GM19372 (cell line): ENCODE measurements around the gene KRTCAP3.
"Not testable (repeated sequence)": the region's sequence is repeated elsewhere in the genome, so short reads cannot be mapped to it uniquely, and the experiment has no call there.

Source experiments
- ATAC-seq: cut with Tn5 transposase; IDR thresholded peaks from one replicate; pipeline ENCODE4 v1.9.1; 2021; ENCODE audit warnings: mild to moderate bottlenecking, low read depth, moderate library complexity; ENCODE audit not compliant: unreplicated experiment

The KRTCAP3 gene

GRCh38 chr2:27441958-27442919 is at the start of gene KRTCAP3:
Gene KRTCAP3 (plus strand): TSS chr2:27442381. CDS start chr2:27442413, 32 bp downstream.
- ATAC-seq = peak; percentile 59

DNA sequence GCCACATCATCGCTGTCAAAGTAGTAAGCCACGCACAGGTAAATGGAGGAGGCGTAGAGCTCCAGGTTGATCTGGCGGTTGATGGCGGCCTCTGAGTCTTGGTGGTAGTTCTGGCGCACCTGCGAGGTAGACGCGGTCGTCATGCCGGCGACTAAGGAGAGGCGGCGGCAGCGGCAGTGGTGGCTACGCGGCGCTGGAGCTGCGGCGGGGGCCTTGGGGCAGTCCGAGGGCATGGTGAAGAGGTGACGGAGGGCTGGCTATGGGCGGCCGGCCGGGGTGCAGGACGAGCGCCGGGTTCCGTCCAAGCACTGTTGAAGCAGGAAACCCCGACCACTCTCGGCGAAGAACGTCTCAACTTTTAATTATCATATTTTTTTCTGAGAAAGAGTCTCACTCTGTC is 49.0 kb upstream of the KRTCAP3 start:
- ATAC-seq = no peak

DNA sequence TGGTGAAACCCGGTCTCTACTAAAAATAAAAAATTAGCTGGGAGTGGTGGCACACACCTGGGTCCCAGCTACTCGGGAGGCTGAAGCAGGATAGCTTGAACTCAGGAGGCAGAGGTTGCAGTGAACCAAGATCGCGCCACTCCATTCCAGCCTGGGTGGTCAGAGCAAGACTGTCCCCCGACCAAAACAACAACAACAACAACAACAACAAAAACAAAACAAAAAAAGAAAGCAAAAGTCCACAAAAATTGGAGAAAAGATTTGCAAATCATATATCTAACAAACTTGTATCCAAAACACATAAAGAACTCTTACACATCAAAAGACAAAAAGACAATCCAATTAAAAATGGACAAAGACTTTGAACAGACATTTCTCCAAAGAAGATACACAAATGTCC is 43.2 kb upstream of the KRTCAP3 start:
- no peak for ATAC-seq

- no peak for ATAC-seq
Measured at GRCh38 chr2:27400348-27401135, 41.6 kb upstream of the KRTCAP3 start.

DNA sequence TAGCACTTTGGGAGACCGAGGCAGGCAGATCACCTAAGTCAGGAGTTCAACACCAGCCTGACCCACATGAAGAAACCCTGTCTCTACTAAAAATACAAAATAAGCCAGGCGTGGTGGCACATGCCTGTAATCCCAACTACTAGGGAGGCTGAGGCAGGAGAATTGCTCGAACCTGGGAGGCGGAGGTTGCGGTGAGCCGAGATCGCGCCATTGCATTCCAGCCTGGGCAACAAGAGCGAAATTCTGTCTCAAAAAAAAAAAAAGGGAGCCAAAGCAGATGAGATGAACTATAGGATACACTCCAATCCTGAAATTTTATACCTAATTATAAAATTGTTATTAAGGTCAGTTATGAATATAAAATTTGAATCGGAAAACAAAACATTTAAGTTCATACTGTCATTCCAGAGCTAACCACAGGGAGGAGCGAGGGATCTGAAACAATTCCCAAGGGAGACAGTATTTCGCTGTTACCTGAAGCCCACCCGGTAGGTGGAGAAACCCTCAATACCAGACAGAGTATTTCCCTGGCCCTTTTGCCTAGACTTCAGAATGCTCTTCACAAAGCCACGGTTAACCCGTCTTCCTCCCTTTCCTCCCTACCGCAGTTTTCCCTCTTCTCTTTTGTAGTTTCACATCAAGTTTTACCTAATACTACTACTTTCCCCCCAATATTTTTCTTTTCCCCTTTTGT is 34.2 kb upstream of the KRTCAP3 start:
- ATAC-seq = no peak

DNA sequence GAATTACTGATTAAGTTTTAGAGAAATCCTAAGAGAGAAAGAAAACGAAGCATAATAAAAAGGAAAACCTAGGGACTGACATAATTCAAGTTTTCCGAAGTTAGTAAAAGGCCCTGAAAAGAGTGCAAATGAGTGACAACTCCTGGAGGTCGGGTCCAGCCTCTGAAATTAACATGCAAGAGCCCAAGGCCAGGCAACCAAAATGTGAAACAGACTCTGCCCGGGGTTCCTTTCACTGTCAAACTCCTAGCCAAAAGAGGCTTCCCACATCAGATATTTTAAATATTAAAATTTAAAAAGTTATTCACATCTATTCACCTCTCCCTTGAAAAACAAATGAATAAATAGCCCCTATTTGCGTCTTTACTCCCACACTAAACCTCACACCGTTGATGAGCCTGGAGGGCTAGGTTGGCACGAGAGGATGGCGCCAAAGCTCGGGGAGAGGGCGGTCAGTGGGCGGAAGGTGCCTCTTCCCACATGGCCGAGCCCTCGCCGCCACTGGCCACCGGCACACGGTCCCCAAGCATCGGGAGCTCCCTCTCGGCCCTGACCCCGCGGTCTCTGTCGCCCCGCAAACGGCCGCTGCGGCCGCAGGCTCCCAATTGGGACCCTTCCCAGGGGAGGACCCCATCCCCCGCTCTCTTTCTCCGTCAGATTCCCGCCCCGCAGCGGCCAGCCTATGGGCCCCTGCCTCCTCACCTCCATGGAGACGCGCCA is 33.4 kb upstream of the KRTCAP3 start:
- ATAC-seq = peak; percentile 3

DNA sequence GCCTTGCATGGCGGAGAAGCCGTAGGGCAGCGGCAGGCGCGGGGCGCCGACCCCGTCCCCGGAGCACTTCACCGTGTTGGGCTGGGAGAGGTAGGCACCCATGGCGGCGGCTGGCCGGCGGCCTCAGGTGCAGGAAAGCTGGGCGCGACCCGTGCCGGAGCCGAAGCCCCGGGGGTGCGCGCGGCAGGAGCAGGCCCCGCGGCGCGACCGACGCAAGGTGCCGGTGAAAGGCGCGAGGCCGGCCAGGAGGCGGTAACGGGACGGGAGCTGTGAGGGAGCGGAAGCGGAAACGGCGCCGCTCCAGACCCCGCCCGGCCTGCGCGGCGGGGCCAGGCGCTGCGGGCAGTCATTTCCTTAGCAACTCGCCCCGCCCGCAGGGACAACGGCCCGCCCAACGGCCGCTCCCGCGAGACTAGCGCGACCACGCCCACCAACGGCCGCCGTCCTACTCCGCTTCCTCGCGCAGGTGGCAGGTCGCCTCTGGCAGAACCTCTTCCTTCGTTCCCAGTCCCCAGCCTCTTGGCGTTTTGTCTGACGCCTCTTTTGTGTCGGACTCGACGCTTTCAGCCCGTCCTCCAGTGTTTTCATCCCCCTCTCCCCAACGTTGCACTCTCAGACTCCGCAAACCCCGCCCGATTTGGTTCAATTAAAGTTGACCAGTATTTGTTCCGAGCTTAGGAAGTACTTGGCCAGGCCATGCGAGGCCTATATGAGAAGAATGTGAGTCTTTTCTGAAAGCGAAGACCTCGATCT is 32.7 kb upstream of the KRTCAP3 start, which contains the start of gene PPM1G:
Gene PPM1G, minus strand, starts transcription at position 271 of the 753 bp plus-strand sequence. Its CDS starts 169 bp downstream, at position 102.
- peak; percentile 94 for ATAC-seq

- ATAC-seq = no peak
Measured at GRCh38 chr2:27412419-27413152, 29.6 kb upstream of the KRTCAP3 start.

DNA sequence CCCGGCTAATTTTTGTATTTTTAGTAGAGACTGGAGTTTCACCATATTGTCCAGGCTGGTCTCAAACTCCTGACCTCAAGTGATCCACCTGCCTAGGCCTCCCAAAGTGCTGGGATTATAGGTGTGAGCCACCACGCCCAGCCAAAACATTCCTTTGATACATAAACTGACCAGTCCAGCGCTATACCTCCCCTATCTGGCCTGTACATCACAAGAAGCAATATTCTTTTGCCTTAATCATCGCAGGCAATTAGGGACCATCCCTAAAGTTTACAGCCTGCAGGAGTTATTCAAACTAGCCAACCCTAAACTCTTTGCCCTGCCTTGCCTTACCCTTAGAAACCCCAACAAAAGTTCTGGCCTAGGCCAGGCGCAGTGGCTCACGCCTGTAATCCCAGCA is 26.0 kb upstream of the KRTCAP3 start:
- ATAC-seq = no peak

DNA sequence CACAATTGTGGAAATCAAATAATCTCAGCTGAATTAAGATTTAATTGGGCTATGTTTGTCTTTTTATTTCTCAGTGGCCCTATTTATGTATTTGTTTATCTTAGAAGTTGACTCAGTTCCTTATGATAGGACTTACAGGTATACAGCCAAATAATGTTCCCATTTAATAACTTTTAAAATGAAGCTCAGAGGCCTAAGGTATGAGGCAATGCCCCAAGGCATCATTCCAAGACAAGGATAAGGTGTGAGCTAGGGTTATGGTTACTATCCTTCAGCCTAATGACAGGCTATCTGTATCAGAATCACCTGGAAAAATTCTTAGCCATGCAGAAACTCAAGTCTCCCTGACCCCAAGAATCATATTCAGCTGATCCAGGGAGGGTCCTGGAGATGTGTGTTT is 21.2 kb upstream of the KRTCAP3 start:
- no peak for ATAC-seq

DNA sequence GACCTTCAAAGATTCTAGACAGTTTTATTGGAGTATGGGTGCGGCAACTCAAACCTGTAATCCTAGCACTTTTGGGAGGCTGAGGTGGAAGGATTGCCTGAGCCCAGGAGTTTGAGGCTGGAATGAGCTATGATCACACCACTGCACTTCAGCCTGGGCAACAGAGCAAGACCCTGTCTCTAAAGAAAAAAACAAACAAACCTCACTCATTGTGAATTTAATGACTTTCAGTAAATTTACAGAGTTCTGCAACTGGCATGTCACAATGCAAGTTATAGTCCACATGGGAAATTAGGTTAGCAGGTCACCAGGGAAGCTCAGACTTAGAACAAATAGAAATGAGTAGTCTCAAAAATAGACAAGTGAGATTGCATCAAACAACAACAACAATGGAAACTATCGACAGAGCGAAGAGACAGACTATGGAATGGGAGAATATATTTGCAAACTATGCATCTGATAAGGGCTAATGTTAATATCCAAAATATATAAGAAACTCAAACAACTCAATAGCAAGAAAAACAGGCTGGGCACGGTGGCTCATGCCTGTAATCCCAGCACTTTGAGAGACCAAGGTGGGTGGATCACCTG is 20.4 kb upstream of the KRTCAP3 start:
- no peak for ATAC-seq

- no peak for ATAC-seq
Measured at GRCh38 chr2:27422958-27423357, 19.2 kb upstream of the KRTCAP3 start.

GRCh38 chr2:27425039-27425438 is 17.1 kb upstream of the KRTCAP3 start:
- ATAC-seq = not testable (repeated sequence)

DNA sequence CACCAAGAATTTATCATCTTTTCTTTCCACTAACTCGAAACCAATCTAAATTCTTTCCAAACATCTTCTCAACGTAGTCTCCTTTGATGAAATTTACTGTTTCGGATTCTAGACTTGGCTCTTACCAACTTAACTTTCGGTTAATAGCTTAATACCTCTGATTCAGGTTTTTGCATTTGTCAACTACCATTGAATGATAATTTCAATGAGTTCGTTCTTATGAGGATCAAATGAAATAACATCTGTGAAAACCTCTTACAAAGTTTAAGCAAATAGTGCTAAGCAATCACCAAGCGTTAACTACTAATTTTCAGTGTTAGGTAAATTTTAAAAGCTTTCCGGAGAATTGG is 14.3 kb upstream of the KRTCAP3 start:
- ATAC-seq = no peak

GRCh38 chr2:27428213-27428977 is 13.8 kb upstream of the KRTCAP3 start, which contains the start of gene NRBP1:
Gene NRBP1 (plus strand): TSS chr2:27428631. CDS start chr2:27433274, 4,643 bp downstream.
- ATAC-seq = peak; percentile 88

- peak; percentile 53 for ATAC-seq
Measured at GRCh38 chr2:27428978-27429541, 13.1 kb upstream of the KRTCAP3 start.

GRCh38 chr2:27431395-27431794 is 10.8 kb upstream of the KRTCAP3 start:
- no peak for ATAC-seq
